Nephron progenitor cell (in vitro differentiated cells): ENCODE data around the gene C1orf50.

Experiments used
- DNase-seq: peaks from one replicate; pipeline ENCODE4 v3.0.0; 2021
- H3K27ac Mint-ChIP-seq: 2 replicates; pipeline ENCODE4 v1.8.0; 2021; ENCODE audit warnings: mild to moderate bottlenecking, moderate library complexity, mixed read lengths
- H3K27me3 Mint-ChIP-seq: 2 replicates; pipeline ENCODE4 v1.8.0; 2021; ENCODE audit warnings: mild to moderate bottlenecking, low read depth, mixed read lengths; ENCODE audit not compliant: poor library complexity
- H3K36me3 Mint-ChIP-seq: 2 replicates; pipeline ENCODE4 v1.8.0; 2021; ENCODE audit warnings: low read depth, mixed read lengths
- H3K4me1 Mint-ChIP-seq: 2 replicates; pipeline ENCODE4 v1.8.0; 2021; ENCODE audit warnings: mixed read lengths
- H3K4me3 Mint-ChIP-seq: 2 replicates; pipeline ENCODE4 v1.8.0; 2021; ENCODE audit warnings: mild to moderate bottlenecking, moderate library complexity, mixed read lengths
- H3K9me3 Mint-ChIP-seq: 2 replicates; pipeline ENCODE4 v1.8.0; 2021; ENCODE audit warnings: mild to moderate bottlenecking, moderate library complexity, mixed read lengths
- CTCF ChIP-seq: fragments of 200-600 bp; sonication (generic); IDR thresholded peaks from 2 replicates; pipeline ENCODE4 v1.5.0; 2021; ENCODE audit warnings: antibody characterized with exemption

Gene C1orf50

DNA sequence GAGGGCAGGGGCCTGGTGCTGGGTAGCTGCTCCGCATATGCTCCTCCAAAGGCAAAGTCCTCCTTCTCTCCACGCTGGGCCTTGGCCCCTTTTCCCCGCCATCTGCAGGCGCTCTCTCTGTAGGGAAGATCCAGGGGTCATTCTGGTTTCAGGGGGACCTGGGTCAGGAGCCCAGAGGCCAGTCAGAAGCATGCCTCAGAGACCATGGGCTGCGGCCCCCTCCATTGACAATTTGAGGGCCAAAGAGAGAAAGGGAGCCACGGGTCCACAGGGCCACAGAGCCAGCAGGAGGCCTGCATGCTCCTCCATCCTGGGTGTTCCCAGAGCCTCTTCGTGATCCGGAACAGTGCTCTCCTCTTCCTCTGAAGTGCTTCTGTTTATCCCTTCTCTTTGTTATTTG lies 24.9 kb upstream of the C1orf50 start:
- no peak for TF ChIP-seq CTCF
- Mint-ChIP-seq H3K27me3 (no peaks in the 10 kb centered on the region), H3K9me3 (no peaks in the 10 kb centered on the region), H3K27ac (peak overlapping the region; percentile 2), H3K4me3 (no peak overlapping the region), H3K4me1 (peaks cover 45% of the 10 kb centered on the region), H3K36me3 (peaks cover 11% of the 10 kb centered on the region)
- no peak for DNase-seq

DNA sequence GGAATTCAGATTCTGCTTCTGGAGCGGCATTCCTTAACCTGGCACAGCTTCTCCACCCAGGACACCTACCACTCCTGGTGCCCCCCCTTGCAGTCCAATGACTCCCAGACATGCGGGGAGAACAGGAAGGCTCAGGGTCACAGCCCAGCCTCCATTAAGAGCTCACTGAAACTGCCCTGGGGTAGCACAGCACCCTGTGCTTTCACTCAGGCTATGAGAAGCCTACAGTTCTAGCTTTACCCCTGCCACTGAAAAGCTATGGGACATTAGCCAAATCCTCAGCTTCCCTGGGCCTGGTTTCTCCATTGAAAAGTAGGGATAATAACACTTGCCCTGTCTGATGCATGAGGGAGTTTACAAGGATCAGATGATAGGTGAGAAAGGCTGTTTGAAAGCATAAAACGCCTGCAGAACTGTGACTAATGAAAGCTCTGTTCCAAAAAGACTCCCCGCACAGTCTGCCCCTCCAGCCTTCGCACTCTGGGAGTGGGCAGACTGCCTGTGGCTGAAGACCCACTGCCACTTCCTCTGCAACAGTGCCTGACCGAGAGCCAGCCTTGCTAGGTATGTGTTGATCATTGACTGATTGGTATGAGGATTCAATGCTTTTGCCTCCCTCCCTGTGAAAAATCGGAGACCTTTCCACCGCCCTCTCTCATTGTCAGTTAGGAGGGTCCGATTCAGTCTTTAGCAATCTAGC lies 24.3 kb upstream of the C1orf50 start:
- H3K9me3 Mint-ChIP-seq: no peaks in the 10 kb centered on the region
- peaks cover 11% of the 10 kb centered on the region for H3K36me3 Mint-ChIP-seq
- no peaks in the 10 kb centered on the region for H3K27me3 Mint-ChIP-seq
- H3K27ac Mint-ChIP-seq: peak overlapping the region; percentile 8
- H3K4me1 Mint-ChIP-seq: peaks cover 42% of the 10 kb centered on the region
- TF ChIP-seq CTCF: no peak
- no peak for DNase-seq
- no peak overlapping the region for H3K4me3 Mint-ChIP-seq

- H3K4me3 Mint-ChIP-seq: no peak overlapping the region
- peaks cover 15% of the 10 kb centered on the region for H3K36me3 Mint-ChIP-seq
- no peaks in the 10 kb centered on the region for H3K27me3 Mint-ChIP-seq
- no peak for DNase-seq
- H3K27ac Mint-ChIP-seq: peak overlapping the region; percentile 62
- H3K4me1 Mint-ChIP-seq: peaks cover 42% of the 10 kb centered on the region
- TF ChIP-seq CTCF: no peak
- no peaks in the 10 kb centered on the region for H3K9me3 Mint-ChIP-seq
Observed at GRCh38 chr1:42743317-42744147, 23.5 kb upstream of the C1orf50 start.

DNA sequence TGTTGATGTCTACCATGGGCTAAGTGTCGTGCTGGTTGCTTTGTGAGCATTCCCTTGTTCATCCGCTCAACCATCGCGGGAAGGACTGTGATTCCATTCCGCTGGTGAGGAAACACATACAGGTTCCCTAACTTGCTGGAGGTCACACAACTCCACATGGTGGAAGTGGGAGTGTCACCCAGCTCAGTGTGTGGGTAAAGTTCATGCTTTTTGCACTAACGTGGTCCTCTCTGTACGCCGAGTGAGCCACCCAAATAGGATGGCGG lies 23.0 kb upstream of the C1orf50 start:
- no peak overlapping the region for H3K27ac Mint-ChIP-seq
- H3K4me3 Mint-ChIP-seq: no peak overlapping the region
- H3K36me3 Mint-ChIP-seq: peaks cover 20% of the 10 kb centered on the region
- DNase-seq: no peak
- H3K9me3 Mint-ChIP-seq: no peaks in the 10 kb centered on the region
- no peaks in the 10 kb centered on the region for H3K27me3 Mint-ChIP-seq
- H3K4me1 Mint-ChIP-seq: peaks cover 42% of the 10 kb centered on the region
- TF ChIP-seq CTCF: no peak

DNA sequence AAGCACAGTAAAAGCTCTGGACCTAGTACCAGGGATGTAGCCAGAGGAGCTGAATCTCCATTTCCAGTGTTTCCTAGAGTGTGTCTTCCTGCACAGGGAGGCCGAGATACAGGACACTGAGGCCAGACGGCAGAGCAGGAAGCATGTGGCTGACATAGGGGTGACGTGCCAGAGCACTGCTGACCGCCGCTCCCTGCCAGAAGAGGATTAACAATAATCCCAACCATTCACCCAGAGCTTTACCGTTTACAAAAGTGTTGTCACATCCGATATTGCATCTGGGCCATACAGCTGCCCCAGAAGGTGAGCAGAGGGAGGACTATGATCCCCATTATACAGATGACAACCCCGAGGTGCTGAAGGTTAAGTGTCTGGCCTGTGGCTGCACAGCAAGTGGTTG lies 21.2 kb upstream of the C1orf50 start:
- Mint-ChIP-seq H3K9me3 (peaks cover 10% of the 10 kb centered on the region), H3K4me1 (peaks cover 25% of the 10 kb centered on the region), H3K27ac (peak overlapping the region; percentile 70), H3K27me3 (no peaks in the 10 kb centered on the region), H3K4me3 (no peak overlapping the region), H3K36me3 (peaks cover 35% of the 10 kb centered on the region)
- no peak for TF ChIP-seq CTCF
- DNase-seq: no peak
